Measurements from ENCODE around the gene FAM8A1. TPM values are rescaled to one million over a fixed set of nuclear protein-coding genes. Genes with fewer than 3 reads are reported as not detected.

The FAM8A1 gene
- total RNA-seq, 4 donors from 2014 or later = 35.6 to 47.6 (median 36.2) TPM

DNA sequence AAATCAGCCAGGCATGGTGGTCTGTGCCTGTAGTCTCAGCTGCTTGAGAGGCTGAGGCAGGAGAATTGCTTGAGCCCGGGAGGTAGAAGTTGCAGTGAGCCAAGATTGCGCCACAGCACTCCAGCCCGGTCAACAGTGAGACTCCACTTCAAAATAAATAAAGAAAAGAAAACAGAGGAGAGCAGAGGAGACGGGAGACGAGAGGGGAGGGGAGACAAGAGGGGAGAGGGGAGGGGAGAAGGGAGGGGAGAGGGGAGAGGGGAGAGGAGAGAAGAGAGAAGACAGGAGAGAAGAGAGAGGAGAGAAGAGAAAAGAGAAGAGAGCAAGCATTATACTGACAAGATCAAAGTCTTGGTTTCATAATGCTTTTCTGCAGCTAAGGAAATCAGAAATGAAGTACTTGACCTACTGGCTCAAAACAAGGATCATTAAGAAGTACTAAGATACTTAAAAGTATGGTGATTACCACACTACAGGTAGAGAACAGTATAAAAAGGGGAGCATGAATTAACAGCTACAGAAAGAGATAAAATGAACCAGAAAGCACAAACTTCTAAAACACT lies 30.5 kb downstream of the FAM8A1 start:
- TF ChIP-seq, protein P1, sequence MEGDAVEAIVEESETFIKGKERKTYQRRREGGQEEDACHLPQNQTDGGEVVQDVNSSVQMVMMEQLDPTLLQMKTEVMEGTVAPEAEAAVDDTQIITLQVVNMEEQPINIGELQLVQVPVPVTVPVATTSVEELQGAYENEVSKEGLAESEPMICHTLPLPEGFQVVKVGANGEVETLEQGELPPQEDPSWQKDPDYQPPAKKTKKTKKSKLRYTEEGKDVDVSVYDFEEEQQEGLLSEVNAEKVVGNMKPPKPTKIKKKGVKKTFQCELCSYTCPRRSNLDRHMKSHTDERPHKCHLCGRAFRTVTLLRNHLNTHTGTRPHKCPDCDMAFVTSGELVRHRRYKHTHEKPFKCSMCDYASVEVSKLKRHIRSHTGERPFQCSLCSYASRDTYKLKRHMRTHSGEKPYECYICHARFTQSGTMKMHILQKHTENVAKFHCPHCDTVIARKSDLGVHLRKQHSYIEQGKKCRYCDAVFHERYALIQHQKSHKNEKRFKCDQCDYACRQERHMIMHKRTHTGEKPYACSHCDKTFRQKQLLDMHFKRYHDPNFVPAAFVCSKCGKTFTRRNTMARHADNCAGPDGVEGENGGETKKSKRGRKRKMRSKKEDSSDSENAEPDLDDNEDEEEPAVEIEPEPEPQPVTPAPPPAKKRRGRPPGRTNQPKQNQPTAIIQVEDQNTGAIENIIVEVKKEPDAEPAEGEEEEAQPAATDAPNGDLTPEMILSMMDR (IDR thresholded peaks at IDR 0.05) = no peak
- TF ChIP-seq EP300 (IDR thresholded peaks at IDR 0.05) = no peak
- no peak for TF ChIP-seq POLR2A (IDR thresholded peaks at IDR 0.05)
- H3K27ac ChIP-seq = peak overlapping the region in 2 of 4 donors; percentile 18 to 23
- no peak overlapping the region for H3K4me3 ChIP-seq
- H3K27me3 ChIP-seq = no peaks in the 10 kb centered on the region
- no peaks in the 10 kb centered on the region for H3K9me3 ChIP-seq
- peak in 1 of 2 donors; percentile 13 for DNase-seq (ENCODE audit: low spot score in 2 of 2)
- 42 to 46% methylated on average over 5 of the region's 5 CpGs for WGBS, 2 donors
- peaks cover 0 to 66% (median 9%) of the 10 kb centered on the region in 3 donors for H3K36me3 ChIP-seq
- peaks cover 0 to 36% (median 6%) of the 10 kb centered on the region in 4 donors for H3K4me1 ChIP-seq

DNA sequence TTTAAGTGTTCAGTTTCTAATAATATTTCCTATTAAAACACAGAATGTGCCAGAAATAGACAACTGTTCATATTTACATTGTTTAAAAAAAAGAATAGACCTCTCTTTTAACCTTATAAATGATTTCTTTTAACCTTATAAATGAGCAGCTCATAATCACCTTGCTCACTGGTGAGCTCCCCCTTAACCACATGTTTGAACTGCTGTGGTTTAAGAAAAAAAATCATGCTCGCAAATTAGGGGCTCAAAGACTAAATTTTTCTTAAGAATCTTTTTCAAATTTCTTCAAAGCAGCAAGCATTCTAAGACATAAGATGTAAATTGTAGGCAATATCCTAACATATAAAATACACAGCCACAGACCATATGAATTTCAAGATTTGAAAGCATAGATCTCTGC lies 32.8 kb downstream of the FAM8A1 start:
- Histone ChIP-seq H3K4me1 (peaks cover 0 to 36% (median 6%) of the 10 kb centered on the region in 4 donors), H3K36me3 (peaks cover 0 to 63% (median 5%) of the 10 kb centered on the region in 3 donors), H3K27me3 (no peaks in the 10 kb centered on the region), H3K27ac (no peak overlapping the region), H3K9me3 (no peaks in the 10 kb centered on the region), H3K4me3 (no peak overlapping the region)
- DNase-seq (ENCODE audit: low spot score in 2 of 2) = no peak
- TF ChIP-seq POLR2A (IDR thresholded peaks at IDR 0.05) = no peak
- no peak for TF ChIP-seq EP300 (IDR thresholded peaks at IDR 0.05)
- TF ChIP-seq, protein P1 (IDR thresholded peaks at IDR 0.05) = no peak
- WGBS, 2 donors = 83 to 86% methylated on average over 1 of the region's 1 CpG

DNA sequence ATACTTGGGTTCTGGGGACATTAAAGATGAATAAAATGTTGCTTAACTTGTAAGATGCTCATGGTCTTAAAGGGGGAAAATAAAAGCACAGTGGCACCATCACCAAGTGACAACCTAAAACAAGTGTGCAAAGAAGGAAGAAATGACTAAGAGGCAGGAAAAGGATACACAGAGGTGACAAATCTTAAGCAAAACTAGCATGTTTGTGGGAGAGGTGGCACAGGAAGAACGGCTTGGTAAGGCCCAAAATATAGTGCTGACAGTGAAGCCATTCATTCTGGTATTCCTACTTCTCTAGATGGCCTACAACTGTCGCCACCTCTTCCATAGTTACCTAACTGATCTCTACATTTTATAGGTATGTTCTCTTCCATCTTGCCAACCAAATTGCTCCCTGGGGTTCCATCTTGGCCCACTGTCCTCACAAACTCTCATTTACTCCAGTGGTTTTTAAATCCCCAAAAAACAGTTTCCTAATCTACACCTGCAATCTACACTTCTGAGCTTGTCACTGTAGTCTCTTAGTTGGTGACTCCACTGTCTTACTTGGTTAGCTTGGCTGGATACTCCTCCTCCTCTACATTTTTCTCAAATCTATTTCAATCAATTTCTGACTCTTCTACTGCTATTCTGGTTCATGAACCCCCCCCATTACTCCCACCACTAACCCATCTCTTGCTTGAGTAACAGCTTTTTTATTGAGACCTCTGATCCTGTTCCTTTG lies 33.5 kb downstream of the FAM8A1 start:
- Histone ChIP-seq H3K36me3 (peaks cover 0 to 56% (median 5%) of the 10 kb centered on the region in 3 donors), H3K27me3 (no peaks in the 10 kb centered on the region), H3K4me1 (peaks cover 0 to 37% (median 6%) of the 10 kb centered on the region in 4 donors), H3K9me3 (no peaks in the 10 kb centered on the region), H3K27ac (no peak overlapping the region), H3K4me3 (no peak overlapping the region)
- no peak for DNase-seq (ENCODE audit: low spot score in 2 of 2)
- no peak for TF ChIP-seq POLR2A (IDR thresholded peaks at IDR 0.05)
- WGBS, 2 donors = 85 to 89% methylated on average over 2 of the region's 2 CpGs

DNA sequence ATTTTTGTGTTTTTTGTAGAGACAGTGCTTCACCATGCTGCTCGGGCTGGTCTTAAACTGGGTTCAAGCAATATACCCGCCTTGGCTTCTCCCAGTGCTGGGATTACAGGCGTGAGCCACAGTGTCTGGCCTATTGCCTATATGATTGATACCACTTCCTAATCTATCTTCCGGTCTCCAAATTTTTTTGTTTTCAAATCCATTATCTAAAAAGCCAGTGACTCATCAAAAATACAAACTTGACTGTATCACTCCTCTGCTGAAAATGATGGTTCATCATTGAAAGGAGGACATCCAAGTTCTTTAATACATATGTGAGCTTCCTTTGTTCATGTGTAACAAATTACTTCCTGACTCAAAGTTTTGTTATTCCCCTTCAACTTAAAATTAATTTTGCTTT lies 35.5 kb downstream of the FAM8A1 start:
- Histone ChIP-seq H3K27ac (no peak overlapping the region), H3K36me3 (peaks cover 0 to 50% (median 0%) of the 10 kb centered on the region in 3 donors), H3K27me3 (no peaks in the 10 kb centered on the region), H3K9me3 (no peaks in the 10 kb centered on the region), H3K4me1 (peaks cover 0 to 24% (median 4%) of the 10 kb centered on the region in 4 donors), H3K4me3 (no peak overlapping the region)
- no peak for DNase-seq (ENCODE audit: low spot score in 2 of 2)
- 96 to 98% methylated on average over 4 of the region's 4 CpGs for WGBS, 2 donors
- no peak for TF ChIP-seq POLR2A (IDR thresholded peaks at IDR 0.05)
- TF ChIP-seq EP300 (IDR thresholded peaks at IDR 0.05) = no peak
- TF ChIP-seq, protein P1 (IDR thresholded peaks at IDR 0.05) = no peak

DNA sequence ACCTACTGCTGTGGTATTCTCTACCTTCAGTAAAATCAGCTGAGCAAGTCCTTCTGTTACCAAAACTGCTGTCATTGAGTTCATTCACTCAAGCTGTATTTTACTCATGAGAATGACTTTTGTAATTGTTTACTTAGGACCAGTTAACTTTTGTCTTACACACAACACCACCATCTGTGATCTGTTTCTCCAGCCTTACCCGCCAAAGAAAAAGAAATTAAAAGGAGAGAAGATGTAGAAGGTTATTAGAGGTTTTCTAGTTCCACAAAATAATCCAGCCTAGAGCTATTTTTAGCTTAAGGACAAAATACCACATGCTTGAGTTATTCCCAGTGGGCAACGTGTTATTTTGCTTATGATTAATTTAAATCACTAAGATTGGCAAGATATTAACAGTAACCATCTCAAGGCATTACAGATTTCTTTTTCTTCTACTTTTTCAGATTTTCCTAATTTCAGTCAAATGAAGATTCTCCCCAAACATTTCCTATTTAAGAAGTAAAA lies 38.2 kb downstream of the FAM8A1 start:
- Histone ChIP-seq H3K36me3 (peaks cover 0 to 62% (median 0%) of the 10 kb centered on the region in 3 donors), H3K4me1 (peaks cover 0 to 17% (median 3%) of the 10 kb centered on the region in 4 donors), H3K4me3 (no peak overlapping the region), H3K27ac (peak overlapping the region in 1 of 4 donors; percentile 6), H3K27me3 (no peaks in the 10 kb centered on the region), H3K9me3 (no peaks in the 10 kb centered on the region)
- DNase-seq (ENCODE audit: low spot score in 2 of 2) = no peak
- TF ChIP-seq, protein P1 (IDR thresholded peaks at IDR 0.05) = no peak
- TF ChIP-seq EP300 (IDR thresholded peaks at IDR 0.05) (no peak), POLR2A (IDR thresholded peaks at IDR 0.05) (no peak)
- 48% methylated on average over 2 of the region's 2 CpGs for WGBS, 2 donors
